Measurements from ENCODE around the gene FIP1L1.

The FIP1L1 gene

DNA sequence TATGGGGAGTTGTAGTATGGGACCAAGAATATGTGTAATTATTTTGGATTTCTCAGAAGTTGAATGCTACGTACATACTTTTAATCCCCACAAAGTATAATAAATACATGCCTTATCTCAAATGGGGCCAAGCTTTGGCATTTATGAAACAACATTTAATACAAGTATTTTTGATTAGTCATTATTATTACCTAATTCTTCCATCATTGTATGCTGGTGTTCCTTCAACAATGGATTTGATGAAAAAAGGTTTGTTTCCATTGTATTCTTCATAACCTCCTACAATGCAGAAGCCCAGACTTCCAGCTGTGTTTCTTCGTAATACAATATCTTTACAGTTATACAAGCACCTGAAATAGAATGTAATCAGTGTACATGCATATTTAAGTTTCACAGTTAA lies 83.8 kb downstream of the FIP1L1 start:
- Histone ChIP-seq H3K36me3 (ENCODE audit: low read length) (peaks cover 6% of the 10 kb centered on the region; the same call in 1 of the 2 replicates), H3K79me2 (ENCODE audit: insufficient read depth, low read length) (no peaks in the 10 kb centered on the region), H3K4me2 (ENCODE audit: low read depth, low read length, poor library complexity, severe bottlenecking) (no peak overlapping the region), H3K27me3 (ENCODE audit: low read length) (no peaks in the 10 kb centered on the region), H3K9me3 (ENCODE audit: insufficient read depth, low read length) (no peaks in the 10 kb centered on the region), H3K9ac (ENCODE audit: low read length) (no peak overlapping the region), H3K9me2 (replicated peaks; ENCODE audit: insufficient read depth, low read length) (no peaks in the 10 kb centered on the region), H4K20me1 (ENCODE audit: low read depth, low read length) (no peaks in the 10 kb centered on the region), H3K4me3 (ENCODE audit: insufficient read depth, low read length, poor library complexity, severe bottlenecking) (no peak overlapping the region), H3K27ac (ENCODE audit: low read depth, low read length) (no peak overlapping the region), H3F3A (ENCODE audit: insufficient read depth) (no peaks in the 10 kb centered on the region), H2AFZ (ENCODE audit: low read depth, low read length, severe bottlenecking) (no peak overlapping the region)
- TF ChIP-seq EZH2phosphoT487 (conservative IDR thresholded peaks at IDR 0.05; ENCODE audit: low read length) = no peak
- TF ChIP-seq CTCF (IDR thresholded peaks at IDR 0.05; ENCODE audit: insufficient read depth, low read length, poor library complexity, severe bottlenecking) = no peak

GRCh38 chr4:53463340-53463739 lies 85.9 kb downstream of the FIP1L1 start:
- no peaks in the 10 kb centered on the region for H3K27me3 ChIP-seq (ENCODE audit: low read length)
- no peak overlapping the region for H3K4me2 ChIP-seq (ENCODE audit: low read depth, low read length, poor library complexity, severe bottlenecking)
- no peaks in the 10 kb centered on the region for H3K79me2 ChIP-seq (ENCODE audit: insufficient read depth, low read length)
- H2AFZ ChIP-seq (ENCODE audit: low read depth, low read length, severe bottlenecking) = no peak overlapping the region
- TF ChIP-seq CTCF (IDR thresholded peaks at IDR 0.05; ENCODE audit: insufficient read depth, low read length, poor library complexity, severe bottlenecking) = no peak
- no peak for TF ChIP-seq EZH2phosphoT487 (conservative IDR thresholded peaks at IDR 0.05; ENCODE audit: low read length)
- H3F3A ChIP-seq (ENCODE audit: insufficient read depth) = no peaks in the 10 kb centered on the region
- H3K9me3 ChIP-seq (ENCODE audit: insufficient read depth, low read length) = no peaks in the 10 kb centered on the region
- no peak overlapping the region for H3K27ac ChIP-seq (ENCODE audit: low read depth, low read length)
- no peaks in the 10 kb centered on the region for H4K20me1 ChIP-seq (ENCODE audit: low read depth, low read length)
- H3K4me3 ChIP-seq (ENCODE audit: insufficient read depth, low read length, poor library complexity, severe bottlenecking) = no peak overlapping the region
- no peaks in the 10 kb centered on the region for H3K9me2 ChIP-seq (replicated peaks; ENCODE audit: insufficient read depth, low read length)
- H3K9ac ChIP-seq (ENCODE audit: low read length) = no peak overlapping the region
- H3K36me3 ChIP-seq (ENCODE audit: low read length) = peaks cover 6% of the 10 kb centered on the region; the same call in 1 of the 2 replicates

DNA sequence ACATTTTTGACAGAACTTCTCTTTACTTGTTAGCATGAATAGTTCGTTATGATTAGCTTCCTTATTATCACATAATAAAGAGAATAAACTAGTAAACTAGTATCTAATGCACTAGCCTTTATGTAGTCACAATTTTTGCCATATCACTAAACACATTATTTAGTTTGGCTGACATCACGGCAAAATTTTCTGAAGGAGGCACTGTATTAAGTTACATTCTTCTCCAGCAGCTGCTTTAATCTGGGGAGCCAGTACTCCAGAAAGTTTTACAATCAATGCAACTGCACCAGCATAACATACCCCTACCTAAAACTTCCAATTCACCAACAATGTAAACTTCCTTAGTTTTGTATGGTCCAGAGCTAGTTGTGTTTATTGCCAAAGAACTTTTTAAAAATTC lies 87.8 kb downstream of the FIP1L1 start:
- Histone ChIP-seq H3K9me3 (ENCODE audit: insufficient read depth, low read length) (no peaks in the 10 kb centered on the region), H3K4me2 (ENCODE audit: low read depth, low read length, poor library complexity, severe bottlenecking) (no peak overlapping the region), H3F3A (ENCODE audit: insufficient read depth) (no peaks in the 10 kb centered on the region), H3K9me2 (replicated peaks; ENCODE audit: insufficient read depth, low read length) (no peaks in the 10 kb centered on the region), H2AFZ (ENCODE audit: low read depth, low read length, severe bottlenecking) (no peak overlapping the region), H3K4me3 (ENCODE audit: insufficient read depth, low read length, poor library complexity, severe bottlenecking) (no peak overlapping the region), H4K20me1 (ENCODE audit: low read depth, low read length) (no peaks in the 10 kb centered on the region), H3K36me3 (ENCODE audit: low read length) (0 out of 2 replicates have a peak, but pooled peaks cover 3% of the 10 kb centered on the region), H3K27me3 (ENCODE audit: low read length) (no peaks in the 10 kb centered on the region), H3K9ac (ENCODE audit: low read length) (no peak overlapping the region), H3K79me2 (ENCODE audit: insufficient read depth, low read length) (no peaks in the 10 kb centered on the region), H3K27ac (ENCODE audit: low read depth, low read length) (no peak overlapping the region)
- TF ChIP-seq CTCF (IDR thresholded peaks at IDR 0.05; ENCODE audit: insufficient read depth, low read length, poor library complexity, severe bottlenecking) = no peak
- no peak for TF ChIP-seq EZH2phosphoT487 (conservative IDR thresholded peaks at IDR 0.05; ENCODE audit: low read length)
